Hematopoietic multipotent progenitor cell treated with erythropoietin and hydrocortisone succinate and interleukin-3 and kit ligand, for 8 days (in vitro differentiated cells): ENCODE data around the gene CEP85L.
A peak's percentile ranks its signal among the peaks of the same experiment; 100 is the strongest.

ENCODE experiments used
- DNase-seq: peaks from one replicate; pipeline ENCODE4 v3.0.0-alpha.2; 2015

Gene CEP85L

DNA sequence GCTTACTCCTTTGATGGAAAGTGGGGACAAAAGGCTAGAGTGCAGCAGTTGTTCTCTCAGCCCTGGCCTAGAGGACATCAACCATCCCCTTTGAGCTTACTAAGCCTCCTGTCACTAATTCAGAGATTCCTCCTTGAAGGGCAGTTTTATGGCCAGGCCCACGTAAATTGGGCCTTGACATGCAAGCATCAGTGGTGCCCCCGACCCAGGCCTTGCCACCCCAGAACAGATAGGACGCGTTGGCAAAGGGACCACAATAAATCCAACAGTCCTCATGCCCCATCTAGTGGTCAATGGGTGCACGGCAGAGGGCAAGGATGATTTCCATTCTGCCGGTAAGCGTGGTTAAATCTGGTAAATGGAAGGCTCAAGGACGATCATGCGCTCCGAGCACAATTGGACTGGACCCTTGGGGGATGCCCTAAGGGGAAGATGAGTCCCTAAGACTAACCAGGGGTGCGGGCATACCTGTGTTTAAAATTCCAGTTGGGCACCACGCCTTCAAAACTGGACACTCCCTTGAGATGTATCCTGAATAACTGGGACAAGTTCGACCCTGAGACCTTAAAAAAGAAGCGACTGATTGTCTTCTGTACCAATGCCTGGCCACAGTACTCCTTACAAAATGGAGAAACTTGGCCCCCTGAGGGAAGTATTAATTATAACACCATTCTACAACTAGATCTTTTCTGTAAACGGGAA is 32.6 kb downstream of the CEP85L start:
- DNase-seq = peak; percentile 68

- DNase-seq = no peak
Measured at GRCh38 chr6:118617417-118617816, 34.0 kb downstream of the CEP85L start.

- DNase-seq = no peak
Measured at GRCh38 chr6:118611334-118611733, 40.1 kb downstream of the CEP85L start.

DNA sequence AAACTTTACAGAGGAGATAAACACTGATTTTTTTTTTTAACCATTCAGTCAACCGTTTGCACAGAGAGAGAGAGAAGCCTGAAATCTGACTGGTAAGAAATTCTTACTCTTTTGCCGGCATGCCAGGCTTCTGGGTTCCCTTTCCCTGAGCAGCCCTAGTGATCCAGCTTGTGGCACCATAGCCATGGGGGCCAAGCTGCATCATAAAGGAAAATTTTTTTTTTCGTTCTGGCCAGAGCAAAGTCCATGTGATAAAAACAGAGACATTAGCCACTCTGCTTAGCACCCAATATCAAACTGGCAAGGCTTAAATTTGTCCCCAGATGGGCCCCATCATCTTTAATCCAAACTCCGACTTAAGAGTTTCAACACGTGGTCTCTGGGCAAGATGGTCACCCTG is 44.5 kb downstream of the CEP85L start:
- no peak for DNase-seq

- peak; percentile 10 for DNase-seq
Measured at GRCh38 chr6:118606268-118606667, 45.1 kb downstream of the CEP85L start.

GRCh38 chr6:118603372-118603771 is 48.0 kb downstream of the CEP85L start:
- DNase-seq = no peak

DNA sequence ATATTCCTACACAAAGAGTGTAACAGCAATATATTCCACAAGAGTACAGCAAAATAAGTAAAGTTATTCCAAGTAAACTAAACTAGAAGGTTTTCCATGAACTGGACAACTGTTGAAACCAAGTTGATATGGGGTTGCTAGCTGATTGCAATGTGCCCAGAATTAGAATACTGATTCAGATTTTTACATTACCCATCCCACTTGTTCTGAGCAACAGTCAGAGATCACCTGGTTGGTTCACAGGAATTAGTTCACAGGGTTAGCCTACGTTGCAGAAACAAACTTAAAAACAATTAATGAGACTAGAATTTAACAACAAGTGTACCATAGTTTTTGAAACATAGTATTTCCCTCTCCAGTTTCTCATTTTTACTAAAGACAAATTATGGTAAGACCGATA is 49.1 kb downstream of the CEP85L start:
- DNase-seq = no peak

DNA sequence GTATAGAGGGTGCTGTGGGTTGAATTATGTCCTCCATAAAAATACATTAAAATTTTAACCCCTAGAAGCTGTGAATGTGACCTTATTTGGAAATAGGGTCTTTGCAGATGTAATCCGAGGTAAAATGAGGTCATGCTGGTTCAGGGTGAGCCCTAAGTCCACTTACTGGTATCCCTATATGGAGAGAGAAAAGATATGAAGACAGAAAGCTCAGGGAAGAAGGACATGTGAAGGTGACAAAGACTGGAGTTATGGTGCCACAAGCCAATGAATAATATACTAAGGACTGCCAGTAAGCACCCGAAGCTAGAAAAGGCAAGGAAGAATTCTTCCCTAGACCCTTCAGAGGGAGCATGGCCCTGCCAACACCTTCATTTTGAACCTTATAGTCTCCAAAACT is 53.1 kb downstream of the CEP85L start:
- DNase-seq = no peak

GRCh38 chr6:118597636-118598035 is 53.8 kb downstream of the CEP85L start:
- no peak for DNase-seq

- DNase-seq = no peak
Measured at GRCh38 chr6:118596774-118597320, 54.5 kb downstream of the CEP85L start.

DNA sequence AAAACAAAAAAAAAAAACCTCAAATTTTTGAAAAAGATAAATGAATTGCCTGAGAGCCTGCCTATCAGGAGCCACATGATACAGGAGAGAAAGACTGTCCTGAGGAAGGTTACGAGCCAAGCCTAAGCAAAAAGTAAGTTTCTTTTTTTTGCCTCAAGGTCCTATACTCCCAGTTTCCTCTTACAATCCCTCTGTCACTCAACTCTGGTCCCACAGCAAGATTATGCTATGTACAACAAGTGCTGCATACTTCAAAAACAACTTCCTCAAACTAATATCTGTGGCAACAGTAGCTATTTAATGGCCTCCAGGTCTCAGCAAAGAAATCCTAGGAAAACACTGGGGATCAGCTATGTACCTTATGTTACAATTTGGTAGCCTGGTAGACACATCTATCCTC is 56.5 kb downstream of the CEP85L start:
- DNase-seq = no peak

DNA sequence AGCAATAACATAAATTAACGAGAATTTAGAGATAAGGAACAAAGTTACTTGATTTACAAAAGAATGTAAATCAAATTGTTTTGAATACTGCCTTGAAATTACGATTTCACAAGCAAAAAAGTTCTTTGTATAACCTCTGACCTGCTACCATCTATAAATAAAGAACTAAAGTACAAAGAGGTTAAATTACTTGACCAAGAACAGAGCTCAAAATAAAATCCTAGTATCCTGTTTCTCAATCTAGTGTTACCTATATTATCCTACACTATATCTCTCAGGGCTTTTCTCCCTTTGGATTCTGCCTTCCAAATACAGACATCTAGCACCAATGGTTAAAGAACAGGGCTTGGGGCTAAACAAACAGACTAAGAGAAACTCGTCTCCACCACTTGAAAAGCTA is 59.5 kb downstream of the CEP85L start:
- no peak for DNase-seq

- no peak for DNase-seq
Measured at GRCh38 chr6:118589649-118590365, 61.6 kb downstream of the CEP85L start.

DNA sequence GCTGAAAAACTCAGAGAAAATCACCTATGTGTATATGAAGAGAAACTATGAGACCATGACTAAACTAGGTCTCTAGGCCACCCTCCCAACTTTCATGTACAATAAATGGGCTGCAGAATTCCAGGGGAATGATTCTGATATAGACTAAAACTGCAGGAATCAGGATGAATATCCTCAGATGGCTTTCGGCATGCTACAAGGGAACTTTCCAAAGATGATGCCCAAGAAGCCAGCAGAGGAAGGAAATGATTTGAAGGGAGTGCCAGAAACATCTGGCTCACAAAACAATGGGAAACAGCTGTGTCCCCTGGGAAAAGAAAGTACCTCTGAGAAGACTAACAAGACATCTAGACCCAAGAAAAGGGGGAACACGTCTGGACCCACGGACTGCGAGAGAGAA is 62.2 kb downstream of the CEP85L start:
- DNase-seq = no peak

GRCh38 chr6:118588626-118589025 is 62.8 kb downstream of the CEP85L start:
- DNase-seq = no peak

GRCh38 chr6:118586746-118587485 is 64.5 kb downstream of the CEP85L start:
- DNase-seq = no peak

- DNase-seq = no peak
Measured at GRCh38 chr6:118584911-118585310, 66.5 kb downstream of the CEP85L start.

DNA sequence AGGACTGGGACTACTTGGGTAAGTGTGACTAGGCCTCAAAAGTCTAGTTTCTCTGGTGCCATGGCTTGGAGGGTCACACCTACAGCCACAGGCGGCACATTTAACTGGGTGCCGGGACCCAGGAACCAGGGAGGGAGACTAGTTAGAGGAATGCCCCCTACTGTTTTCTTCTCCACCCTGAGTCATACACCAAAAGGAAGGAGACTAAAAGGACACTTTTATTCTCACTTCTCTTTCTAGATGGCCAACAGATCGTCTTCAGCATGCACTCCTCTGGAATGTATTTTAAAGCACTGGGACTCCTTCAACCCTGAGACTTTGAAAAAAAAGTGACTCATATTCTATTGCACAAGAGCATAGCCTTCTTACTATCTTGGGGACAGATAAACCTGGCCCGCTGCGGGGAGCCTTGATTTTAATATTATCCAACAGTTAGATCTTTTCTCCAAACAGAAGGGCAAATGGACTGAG is 69.9 kb downstream of the CEP85L start:
- no peak for DNase-seq

- peak; percentile 73 for DNase-seq
Measured at GRCh38 chr6:118580585-118581419, 70.6 kb downstream of the CEP85L start.

DNA sequence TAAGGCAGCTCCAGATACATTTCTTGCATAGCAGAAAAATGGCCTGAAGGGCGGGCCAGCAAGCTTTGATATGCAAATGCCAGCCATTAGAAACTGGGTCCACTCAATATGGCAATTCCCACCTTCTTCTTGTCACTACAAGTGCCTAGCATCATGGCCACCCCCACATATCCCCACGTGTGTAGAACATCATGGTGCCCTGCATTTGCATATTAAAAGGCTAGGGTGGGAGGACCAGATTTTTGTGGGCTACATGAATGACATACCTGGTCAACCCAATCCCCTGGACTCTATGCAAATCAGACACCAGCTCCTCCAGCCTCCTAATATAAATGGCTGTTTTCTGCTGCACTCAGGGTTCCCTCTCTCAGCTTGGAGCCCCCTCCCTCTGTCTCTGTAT is 71.6 kb downstream of the CEP85L start:
- DNase-seq = no peak

DNA sequence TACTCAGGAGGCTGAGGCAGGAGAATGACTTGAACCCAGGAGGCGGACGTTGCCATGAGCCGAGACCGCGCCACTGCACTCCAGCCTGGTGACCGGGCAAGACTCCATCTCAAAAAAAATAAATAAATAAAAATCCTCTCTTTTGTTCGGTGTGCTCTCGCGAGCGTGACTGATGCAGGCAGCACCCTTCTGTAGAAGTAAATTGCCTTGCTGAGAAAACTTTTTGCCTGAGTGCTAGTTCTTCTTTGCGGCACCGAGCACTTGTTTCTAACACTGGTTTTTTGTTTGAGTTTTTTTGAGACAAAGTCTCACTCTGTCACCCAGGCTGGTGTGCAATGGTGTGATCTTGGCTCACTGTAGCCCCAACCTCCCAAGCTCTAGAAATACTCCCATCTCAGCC is 72.8 kb downstream of the CEP85L start:
- no peak for DNase-seq

GRCh38 chr6:118577972-118578371 is 73.4 kb downstream of the CEP85L start:
- DNase-seq = no peak
